HepG2 (cell line): ENCODE measurements around the gene GPR162. TPM values are rescaled to one million over a fixed set of nuclear protein-coding genes. Genes with fewer than 3 reads are reported as not detected.
A peak's percentile ranks its signal among the peaks of the same experiment; 100 is the strongest.

Experiments used
- ATF7-NPFF ChIP-seq: sonication (generic); formaldehyde crosslinking; IDR thresholded peaks from 2 replicates; pipeline ENCODE4 v1.8.1; 2023; ENCODE audit warnings: mild to moderate bottlenecking, low read depth, missing genetic modification reagents, moderate library complexity
- GATAD2A ChIP-seq: IDR thresholded peaks from 2 replicates; pipeline ENCODE4 v1.6.1; 2016
- KDM6A ChIP-seq: IDR thresholded peaks from 2 replicates; pipeline ENCODE4 v1.6.1; 2016; ENCODE audit warnings: low read depth
- LBX2 ChIP-seq: sonication (generic); formaldehyde crosslinking; IDR thresholded peaks from 2 replicates; pipeline ENCODE4 v1.5.0; 2020; ENCODE audit warnings: missing genetic modification reagents, mild to moderate bottlenecking, borderline replicate concordance
- MLLT10 ChIP-seq: sonication (generic); formaldehyde crosslinking; IDR thresholded peaks from 2 replicates; pipeline ENCODE4 v1.4.0; 2020; ENCODE audit warnings: missing genetic modification reagents
- MTF2 ChIP-seq: sonication (generic); formaldehyde crosslinking; IDR thresholded peaks from 2 replicates; pipeline ENCODE4 v1.5.0; 2020; ENCODE audit warnings: missing genetic modification reagents, borderline replicate concordance
- NFKBIZ ChIP-seq: IDR thresholded peaks from 2 replicates; pipeline ENCODE4 v1.6.1; 2018; ENCODE audit warnings: missing genetic modification reagents, missing compliant biosample characterization
- NFYB ChIP-seq: sonication (generic); formaldehyde crosslinking; IDR thresholded peaks from 2 replicates; pipeline ENCODE4 v1.4.0; 2020; ENCODE audit warnings: missing genetic modification reagents
- NR2F2 ChIP-seq: IDR thresholded peaks from 2 replicates; pipeline ENCODE4 v1.6.1; 2012; ENCODE audit warnings: low read depth, inconsistent platforms, borderline replicate concordance
- PCBP2 ChIP-seq: fragments of 200-400 bp; formaldehyde crosslinking; optimal IDR thresholded peaks from 2 replicates; pipeline ENCODE3; 2018; ENCODE audit warnings: low read length, low read depth; ENCODE audit not compliant: poor library complexity, severe bottlenecking
- PHF8 ChIP-seq: sonication (generic); formaldehyde crosslinking; IDR thresholded peaks from 2 replicates; pipeline ENCODE4 v1.5.0; 2020; ENCODE audit warnings: missing genetic modification reagents
- SKI ChIP-seq: fragments of 450-650 bp; IDR thresholded peaks from one replicate; pipeline ENCODE4 v1.6.1; 2018; ENCODE audit warnings: mild to moderate bottlenecking; ENCODE audit not compliant: partially characterized antibody
- SP140L ChIP-seq: sonication (generic); formaldehyde crosslinking; IDR thresholded peaks from 2 replicates; pipeline ENCODE4 v1.4.0; 2020; ENCODE audit warnings: missing genetic modification reagents, borderline replicate concordance
- U2AF1 ChIP-seq: fragments of 200-400 bp; formaldehyde crosslinking; optimal IDR thresholded peaks from 2 replicates; pipeline ENCODE3; 2017; ENCODE audit warnings: mild to moderate bottlenecking, low read depth, low read length
- ZMYM4 ChIP-seq: sonication (generic); formaldehyde crosslinking; IDR thresholded peaks from 2 replicates; pipeline ENCODE4 v1.8.1; 2023; ENCODE audit warnings: mild to moderate bottlenecking, missing genetic modification reagents
- ZNF3 ChIP-seq: IDR thresholded peaks from 2 replicates; pipeline ENCODE4 v1.7.0; 2017; ENCODE audit warnings: inconsistent platforms
- ZNF513 ChIP-seq: sonication (generic); formaldehyde crosslinking; conservative IDR thresholded peaks from 2 replicates; pipeline ENCODE4 v1.5.0; 2020; ENCODE audit warnings: missing genetic modification reagents
- ZNF572 ChIP-seq: sonication (generic); formaldehyde crosslinking; IDR thresholded peaks from 2 replicates; pipeline ENCODE4 v1.5.1; 2020; ENCODE audit warnings: mild to moderate bottlenecking, missing genetic modification reagents
- ZNF670 ChIP-seq: sonication (generic); formaldehyde crosslinking; IDR thresholded peaks from 2 replicates; pipeline ENCODE4 v1.8.0; 2022; ENCODE audit warnings: mild to moderate bottlenecking, missing genetic modification reagents, borderline replicate concordance
- ZNF710 ChIP-seq: sonication (generic); formaldehyde crosslinking; IDR thresholded peaks from 2 replicates; pipeline ENCODE4 v1.5.0; 2020; ENCODE audit warnings: mild to moderate bottlenecking, missing genetic modification reagents, borderline replicate concordance
- ZNF737 ChIP-seq: sonication (generic); formaldehyde crosslinking; IDR thresholded peaks from 2 replicates; pipeline ENCODE4 v1.5.0; 2020; ENCODE audit warnings: missing genetic modification reagents, mild to moderate bottlenecking, borderline replicate concordance
- polyA plus RNA-seq, 8 experiments: library from polyadenylated mRNA; depleted of rRNA in 3 of 8; stranded (reverse) in 7 of 8; unstranded in 1 of 8; fragments of >200 nt; fragmentation: Illumina TruSeq in 4 of 8; extraction: Trizol in 4 of 8; gene quantifications; 2 replicates each; pipeline versions ENCODE4 v1.2.1 to v1.2.3, GENCODE V29; 2011 to 2016; ENCODE audit warnings: low read depth in 4 of 8, missing spikeins in 1 of 8, mixed read lengths in 1 of 8; ENCODE audit not compliant: insufficient read depth in 1 of 8
- total RNA-seq, 5 experiments: library from RNA; depleted of rRNA; stranded (reverse); fragments of >200 nt; fragmentation: Illumina TruSeq; extraction: Trizol; gene quantifications; 2 replicates each; pipeline ENCODE4 v1.2.3, GENCODE V29; 2016; ENCODE audit warnings: low read depth in 1 of 5
- TF ChIP-seq, protein P1 (sequence below): sonication (generic); formaldehyde crosslinking; IDR thresholded peaks from 2 replicates; pipeline ENCODE4 v1.5.0; 2020; ENCODE audit warnings: missing genetic modification reagents, mild to moderate bottlenecking, borderline replicate concordance
- TF ChIP-seq, protein P2 (sequence below): IDR thresholded peaks from 2 replicates; pipeline ENCODE4 v1.6.1; 2016; ENCODE audit warnings: mild to moderate bottlenecking, missing biosample characterization, missing genetic modification reagents
- TF ChIP-seq, protein P3 (sequence below): sonication (generic); formaldehyde crosslinking; conservative IDR thresholded peaks from 2 replicates; pipeline ENCODE4 v1.8.0; 2022; ENCODE audit warnings: missing genetic modification reagents

Gene GPR162
- total and polyA plus RNA-seq, 2 of the 13 experiments (the other 11 are each of a cell fraction or from before 2014, with no cell fraction given) = 0.08 TPM; not detected in 1

GRCh38 chr12:6828781-6829535 lies 7.3 kb downstream of the GPR162 start (continued):
- TF ChIP-seq ZMYM4 (CRISPR knock-in tag) (0 out of 2 replicates have a peak, but pooled peaks have one; percentile 61), NR2F2 (peak; percentile 10; the same call in 1 of the 2 replicates), GATAD2A (CRISPR knock-in tag) (no peak), ATF7-NPFF (peak; percentile 68; the same call in 1 of the 2 replicates), KDM6A (CRISPR knock-in tag) (no peak), ZNF572 (CRISPR knock-in tag) (no peak), ZNF3 (CRISPR knock-in tag) (no peak), MTF2 (CRISPR knock-in tag) (no peak), NFYB (CRISPR knock-in tag) (no peak), LBX2 (CRISPR knock-in tag) (no peak), ZNF513 (CRISPR knock-in tag) (no peak), U2AF1 (peak; percentile 24), PHF8 (CRISPR knock-in tag) (peak; percentile 68; the same call in 1 of the 2 replicates), PCBP2 (no peak), ZNF737 (no peak), ZNF670 (CRISPR knock-in tag) (peak; percentile 84), ZNF710 (CRISPR knock-in tag) (peak; percentile 70), MLLT10 (CRISPR knock-in tag) (no peak), SKI (no peak), SP140L (CRISPR knock-in tag) (no peak), NFKBIZ (CRISPR knock-in tag) (no peak)
- TF ChIP-seq, protein P1, sequence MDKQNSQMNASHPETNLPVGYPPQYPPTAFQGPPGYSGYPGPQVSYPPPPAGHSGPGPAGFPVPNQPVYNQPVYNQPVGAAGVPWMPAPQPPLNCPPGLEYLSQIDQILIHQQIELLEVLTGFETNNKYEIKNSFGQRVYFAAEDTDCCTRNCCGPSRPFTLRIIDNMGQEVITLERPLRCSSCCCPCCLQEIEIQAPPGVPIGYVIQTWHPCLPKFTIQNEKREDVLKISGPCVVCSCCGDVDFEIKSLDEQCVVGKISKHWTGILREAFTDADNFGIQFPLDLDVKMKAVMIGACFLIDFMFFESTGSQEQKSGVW (CRISPR knock-in tag) = no peak
- TF ChIP-seq, protein P2, sequence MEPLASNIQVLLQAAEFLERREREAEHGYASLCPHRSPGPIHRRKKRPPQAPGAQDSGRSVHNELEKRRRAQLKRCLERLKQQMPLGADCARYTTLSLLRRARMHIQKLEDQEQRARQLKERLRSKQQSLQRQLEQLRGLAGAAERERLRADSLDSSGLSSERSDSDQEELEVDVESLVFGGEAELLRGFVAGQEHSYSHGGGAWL (CRISPR knock-in tag) = no peak; the same call in 1 of the 2 replicates
- TF ChIP-seq, protein P3, sequence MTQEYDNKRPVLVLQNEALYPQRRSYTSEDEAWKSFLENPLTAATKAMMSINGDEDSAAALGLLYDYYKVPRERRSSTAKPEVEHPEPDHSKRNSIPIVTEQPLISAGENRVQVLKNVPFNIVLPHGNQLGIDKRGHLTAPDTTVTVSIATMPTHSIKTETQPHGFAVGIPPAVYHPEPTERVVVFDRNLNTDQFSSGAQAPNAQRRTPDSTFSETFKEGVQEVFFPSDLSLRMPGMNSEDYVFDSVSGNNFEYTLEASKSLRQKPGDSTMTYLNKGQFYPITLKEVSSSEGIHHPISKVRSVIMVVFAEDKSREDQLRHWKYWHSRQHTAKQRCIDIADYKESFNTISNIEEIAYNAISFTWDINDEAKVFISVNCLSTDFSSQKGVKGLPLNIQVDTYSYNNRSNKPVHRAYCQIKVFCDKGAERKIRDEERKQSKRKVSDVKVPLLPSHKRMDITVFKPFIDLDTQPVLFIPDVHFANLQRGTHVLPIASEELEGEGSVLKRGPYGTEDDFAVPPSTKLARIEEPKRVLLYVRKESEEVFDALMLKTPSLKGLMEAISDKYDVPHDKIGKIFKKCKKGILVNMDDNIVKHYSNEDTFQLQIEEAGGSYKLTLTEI (CRISPR knock-in tag) = no peak
